H9 (cell line): Measurements from ENCODE around the gene RALGAPB. TPM values are rescaled to one million over a fixed set of nuclear protein-coding genes. Genes with fewer than 3 reads are reported as not detected.
"Not testable (repeated sequence)": the region's sequence is repeated elsewhere in the genome, so short reads cannot be mapped to it uniquely, and the experiment has no call there.

ENCODE experiments used
- DNase-seq: peaks from one replicate; pipeline ENCODE4 v3.0.0-alpha.2; 2017
- H2AFZ ChIP-seq: one replicate; pipeline ENCODE4 v1.6.1; 2013; ENCODE audit warnings: mild to moderate bottlenecking, low read length, control low read depth, moderate library complexity
- H2AK5ac ChIP-seq: 2 replicates; pipeline ENCODE4 v1.6.1; 2013; ENCODE audit warnings: low read length, control low read depth, mixed read lengths; ENCODE audit not compliant: insufficient read length
- H2BK120ac ChIP-seq: one replicate; pipeline ENCODE4 v1.6.1; 2013; ENCODE audit warnings: low read depth, mild to moderate bottlenecking, low read length, control low read depth, inconsistent platforms; ENCODE audit not compliant: poor library complexity, severe bottlenecking
- H2BK12ac ChIP-seq: 2 replicates; pipeline ENCODE4 v1.6.1; 2013; ENCODE audit warnings: low read length, control low read depth, mixed read lengths, low read depth; ENCODE audit not compliant: insufficient read length
- H2BK15ac ChIP-seq: 2 replicates; pipeline ENCODE4 v1.6.1; 2013; ENCODE audit warnings: low read depth, low read length, control low read depth
- H2BK20ac ChIP-seq: one replicate; pipeline ENCODE4 v1.6.1; 2013; ENCODE audit warnings: low read depth, mild to moderate bottlenecking, low read length, control low read depth, inconsistent platforms; ENCODE audit not compliant: poor library complexity, severe bottlenecking
- H2BK5ac ChIP-seq: 2 replicates; pipeline ENCODE4 v1.6.1; 2013; ENCODE audit warnings: low read length, control low read depth, mixed read lengths; ENCODE audit not compliant: insufficient read length
- H3K14ac ChIP-seq: 2 replicates; pipeline ENCODE4 v1.6.1; 2013; ENCODE audit warnings: low read length, control low read depth; ENCODE audit not compliant: insufficient read depth
- H3K18ac ChIP-seq: 2 replicates; pipeline ENCODE4 v1.6.1; 2013; ENCODE audit warnings: low read depth, mild to moderate bottlenecking, mixed read lengths, low read length, control low read depth; ENCODE audit not compliant: insufficient read length
- H3K23ac ChIP-seq: 2 replicates; pipeline ENCODE4 v1.6.1; 2013; ENCODE audit warnings: low read length, control low read depth, mixed read lengths, low read depth; ENCODE audit not compliant: insufficient read length
- H3K23me2 ChIP-seq: 2 replicates; pipeline ENCODE4 v1.6.1; 2013; ENCODE audit warnings: low read depth, mild to moderate bottlenecking, mixed read lengths, low read length, control low read depth; ENCODE audit not compliant: insufficient read length, poor library complexity, severe bottlenecking
- H3K27ac ChIP-seq: 2 replicates; pipeline ENCODE4 v1.5.1; 2013; ENCODE audit warnings: low read length, control low read depth, mixed read lengths, low read depth; ENCODE audit not compliant: insufficient read length
- H3K27me3 ChIP-seq: 2 replicates; pipeline ENCODE4 v1.6.1; 2013; ENCODE audit warnings: low read length, control low read depth, inconsistent platforms; ENCODE audit not compliant: insufficient read depth
- H3K4ac ChIP-seq: 2 replicates; pipeline ENCODE4 v1.6.1; 2013; ENCODE audit warnings: low read depth, mild to moderate bottlenecking, control low read depth, inconsistent platforms, low read length, moderate library complexity
- H3K4me1 ChIP-seq: 2 replicates; pipeline ENCODE4 v1.6.1; 2013; ENCODE audit warnings: low read length, control low read depth, inconsistent platforms; ENCODE audit not compliant: insufficient read depth
- H3K4me2 ChIP-seq: 2 replicates; pipeline ENCODE4 v1.6.1; 2013; ENCODE audit warnings: low read length, control low read depth, mixed read lengths; ENCODE audit not compliant: insufficient read length, insufficient read depth
- H3K56ac ChIP-seq: 2 replicates; pipeline ENCODE4 v1.6.1; 2013; ENCODE audit warnings: low read depth, mild to moderate bottlenecking, mixed read lengths, low read length, control low read depth; ENCODE audit not compliant: insufficient read length
- H3K79me1 ChIP-seq: 2 replicates; pipeline ENCODE4 v1.6.1; 2013; ENCODE audit warnings: low read depth, mild to moderate bottlenecking, moderate library complexity, low read length, control low read depth, inconsistent platforms; ENCODE audit not compliant: insufficient read depth, poor library complexity, severe bottlenecking
- H3K79me2 ChIP-seq: 2 replicates; pipeline ENCODE4 v1.6.1; 2013; ENCODE audit warnings: low read length, control low read depth, inconsistent platforms; ENCODE audit not compliant: insufficient read depth
- H3K9ac ChIP-seq: 2 replicates; pipeline ENCODE4 v1.6.1; 2013; ENCODE audit warnings: low read length, control low read depth, mixed read lengths; ENCODE audit not compliant: insufficient read length; ENCODE audit errors: extremely low read depth
- H3K9me3 ChIP-seq: one replicate; pipeline ENCODE4 v1.6.1; 2013; ENCODE audit warnings: low read depth, low read length, inconsistent platforms; ENCODE audit not compliant: control insufficient read depth
- H3T11ph ChIP-seq: one replicate; pipeline ENCODE4 v1.6.1; 2013; ENCODE audit warnings: mild to moderate bottlenecking, low read length, control low read depth, inconsistent platforms
- H4K20me1 ChIP-seq: one replicate; pipeline ENCODE4 v1.6.1; 2013; ENCODE audit not compliant: control insufficient read depth, insufficient read length, insufficient read depth
- H4K5ac ChIP-seq: 2 replicates; pipeline ENCODE4 v1.6.1; 2013; ENCODE audit warnings: low read depth, mild to moderate bottlenecking, mixed read lengths, low read length, control low read depth; ENCODE audit not compliant: insufficient read length
- H4K8ac ChIP-seq: replicated peaks from 2 replicates; pipeline ENCODE4 v1.6.1; 2013; ENCODE audit warnings: low read length, control low read depth, mixed read lengths, low read depth; ENCODE audit not compliant: insufficient read length
- H4K91ac ChIP-seq: 2 replicates; pipeline ENCODE4 v1.6.1; 2013; ENCODE audit warnings: low read depth, mild to moderate bottlenecking, moderate library complexity, mixed read lengths, low read length, control low read depth; ENCODE audit not compliant: insufficient read length
- H3K27ac Mint-ChIP-seq, 3 experiments: 2 replicates in 2 of 3; 3 replicates in 1 of 3; pipeline ENCODE4 v1.8.0; 2020 to 2021; ENCODE audit warnings: mixed read lengths in 3 of 3, mild to moderate bottlenecking in 1 of 3, moderate library complexity in 1 of 3
- H3K27me3 Mint-ChIP-seq: 2 replicates; pipeline ENCODE4 v1.8.0; 2021; ENCODE audit warnings: low read depth, mild to moderate bottlenecking, moderate library complexity, mixed read lengths
- H3K36me3 Mint-ChIP-seq, 3 experiments: 2 replicates in 2 of 3; 3 replicates in 1 of 3; pipeline ENCODE4 v1.8.0; 2020 to 2021; ENCODE audit warnings: low read depth in 3 of 3, mixed read lengths in 3 of 3; ENCODE audit not compliant: insufficient read depth in 1 of 3
- H3K4me1 Mint-ChIP-seq, 2 experiments: 2 replicates each; pipeline ENCODE4 v1.8.0; 2020; ENCODE audit warnings: mixed read lengths in 2 of 2
- H3K4me3 Mint-ChIP-seq, 2 experiments: 2 replicates in 1 of 2; 3 replicates in 1 of 2; pipeline ENCODE4 v1.8.0; 2020 to 2021; ENCODE audit warnings: mild to moderate bottlenecking in 2 of 2, mixed read lengths in 2 of 2, moderate library complexity in 1 of 2
- H3K9me3 Mint-ChIP-seq, 2 experiments: 2 replicates in 1 of 2; 3 replicates in 1 of 2; pipeline ENCODE4 v1.8.0; 2020; ENCODE audit warnings: mild to moderate bottlenecking in 2 of 2, mixed read lengths in 2 of 2, moderate library complexity in 1 of 2
- WGBS: extraction: QIAGEN DNeasy Blood & Tissue Kit; methylation state at CpG from one replicate; pipeline ENCODE4 v1.1.7; 2013; ENCODE audit warnings: missing lambda C conversion rate, low lambda C conversion rate, mixed read lengths; ENCODE audit not compliant: insufficient read length; ENCODE audit errors: extremely low coverage; 5-methylcytosine and 5-hydroxymethylcytosine counted together
- total RNA-seq: library from RNA; stranded (reverse); gene quantifications from 2 replicates; pipeline ENCODE4 v1.2.1, GENCODE V29; 2021

Gene RALGAPB
- total RNA-seq, 1 experiment from 2014 or later: 28.5 TPM

DNA sequence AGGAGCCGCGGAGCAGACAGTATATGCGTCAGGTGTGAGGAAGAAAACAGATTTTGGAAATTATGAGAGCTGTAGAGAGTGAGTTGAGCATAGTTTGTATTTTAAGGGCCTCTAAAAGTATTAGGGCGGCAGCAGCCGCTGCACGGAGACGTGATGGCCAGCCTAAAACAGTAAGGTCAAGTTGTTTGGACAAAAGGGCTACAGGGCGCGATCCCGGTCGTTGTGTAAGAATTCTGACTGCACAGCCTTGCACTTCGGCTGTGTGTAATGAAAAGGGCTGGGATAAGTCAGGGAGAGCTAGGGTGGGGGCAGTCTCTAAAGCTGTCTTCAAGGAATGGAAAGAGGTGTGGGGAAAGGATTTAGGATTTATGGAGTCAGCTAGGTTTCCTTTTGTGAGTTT is 121.6 kb downstream of the RALGAPB start:
- H3K23ac ChIP-seq, H4K8ac ChIP-seq, H2BK20ac ChIP-seq, H3K79me1 ChIP-seq, H3K56ac ChIP-seq, H3K27ac Mint-ChIP-seq, H3K9me3 ChIP-seq, H4K5ac ChIP-seq, H2BK5ac ChIP-seq, H3K27ac ChIP-seq, H3K23me2 ChIP-seq, H3K79me2 ChIP-seq, H4K20me1 ChIP-seq, H3K9ac ChIP-seq, H3K27me3 Mint-ChIP-seq, H4K91ac ChIP-seq, H3K4me1 Mint-ChIP-seq, H3K27me3 ChIP-seq, H3T11ph ChIP-seq, H3K4me3 Mint-ChIP-seq, H3K4me2 ChIP-seq, H2BK15ac ChIP-seq, H2AK5ac ChIP-seq, H3K4ac ChIP-seq, H3K14ac ChIP-seq, H3K4me1 ChIP-seq, H2AFZ ChIP-seq, H2BK120ac ChIP-seq, H3K18ac ChIP-seq, H2BK12ac ChIP-seq, H3K36me3 Mint-ChIP-seq, DNase-seq: not testable (repeated sequence)
- no CpG with 5 or more reads among the region's 12 CpGs for WGBS
- H3K9me3 Mint-ChIP-seq: peaks cover 10 to 12% of the 10 kb centered on the region in 2 experiments

DNA sequence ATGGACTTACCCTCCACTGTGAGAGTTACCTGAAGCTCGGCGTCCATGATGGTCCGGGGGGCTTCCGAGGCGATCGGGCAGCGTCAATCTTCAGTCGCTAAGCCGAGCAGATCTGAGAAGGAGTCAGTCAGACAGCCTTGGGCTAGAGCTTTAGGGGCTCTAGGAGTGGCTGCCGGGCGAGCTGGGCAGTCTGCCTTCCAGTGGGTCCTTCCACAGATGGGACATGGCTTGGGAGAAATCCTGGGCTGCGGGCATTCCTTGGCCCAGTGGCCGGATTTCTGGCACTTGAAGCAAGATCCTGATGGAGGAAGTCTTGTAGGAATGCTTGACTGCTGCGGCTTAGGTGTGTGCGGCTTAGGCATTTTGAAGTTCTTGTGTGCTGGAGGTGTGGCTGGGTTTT is 123.2 kb downstream of the RALGAPB start:
- H3K79me1 ChIP-seq, H4K8ac ChIP-seq, H2AFZ ChIP-seq, H3K14ac ChIP-seq, H2AK5ac ChIP-seq, H3K4ac ChIP-seq, H3K27ac ChIP-seq, H3K18ac ChIP-seq, H3K4me2 ChIP-seq, H3K79me2 ChIP-seq, H4K5ac ChIP-seq, H3K27ac Mint-ChIP-seq, H2BK15ac ChIP-seq, H2BK120ac ChIP-seq, H2BK5ac ChIP-seq, H3K27me3 Mint-ChIP-seq, H3K56ac ChIP-seq, H3K4me3 Mint-ChIP-seq, H3K36me3 Mint-ChIP-seq, H4K91ac ChIP-seq, H3K9ac ChIP-seq, H3K23ac ChIP-seq, DNase-seq, H2BK20ac ChIP-seq, H2BK12ac ChIP-seq, H3T11ph ChIP-seq, H3K4me1 ChIP-seq, H3K9me3 ChIP-seq, H3K23me2 ChIP-seq, H3K27me3 ChIP-seq, H4K20me1 ChIP-seq: not testable (repeated sequence)
- WGBS: no CpG with 5 or more reads among the region's 15 CpGs
- H3K4me1 Mint-ChIP-seq: peaks cover 13 to 19% of the 10 kb centered on the region in 2 experiments
- peaks cover 10 to 12% of the 10 kb centered on the region in 2 experiments for H3K9me3 Mint-ChIP-seq
